H9 (cell line): ENCODE measurements around the gene SLC12A1. TPM values are rescaled to one million over a fixed set of nuclear protein-coding genes. Genes with fewer than 3 reads are reported as not detected.
A peak's percentile ranks its signal among the peaks of the same experiment; 100 is the strongest.

Source experiments
- DNase-seq: peaks from one replicate; pipeline ENCODE4 v3.0.0-alpha.2; 2017
- H2AFZ ChIP-seq: one replicate; pipeline ENCODE4 v1.6.1; 2013; ENCODE audit warnings: mild to moderate bottlenecking, low read length, control low read depth, moderate library complexity
- H2AK5ac ChIP-seq: 2 replicates; pipeline ENCODE4 v1.6.1; 2013; ENCODE audit warnings: low read length, control low read depth, mixed read lengths; ENCODE audit not compliant: insufficient read length
- H2BK120ac ChIP-seq: one replicate; pipeline ENCODE4 v1.6.1; 2013; ENCODE audit warnings: low read depth, mild to moderate bottlenecking, low read length, control low read depth, inconsistent platforms; ENCODE audit not compliant: poor library complexity, severe bottlenecking
- H2BK12ac ChIP-seq: 2 replicates; pipeline ENCODE4 v1.6.1; 2013; ENCODE audit warnings: low read length, control low read depth, mixed read lengths, low read depth; ENCODE audit not compliant: insufficient read length
- H2BK15ac ChIP-seq: 2 replicates; pipeline ENCODE4 v1.6.1; 2013; ENCODE audit warnings: low read depth, low read length, control low read depth
- H2BK20ac ChIP-seq: one replicate; pipeline ENCODE4 v1.6.1; 2013; ENCODE audit warnings: low read depth, mild to moderate bottlenecking, low read length, control low read depth, inconsistent platforms; ENCODE audit not compliant: poor library complexity, severe bottlenecking
- H2BK5ac ChIP-seq: 2 replicates; pipeline ENCODE4 v1.6.1; 2013; ENCODE audit warnings: low read length, control low read depth, mixed read lengths; ENCODE audit not compliant: insufficient read length
- H3K14ac ChIP-seq: 2 replicates; pipeline ENCODE4 v1.6.1; 2013; ENCODE audit warnings: low read length, control low read depth; ENCODE audit not compliant: insufficient read depth
- H3K18ac ChIP-seq: 2 replicates; pipeline ENCODE4 v1.6.1; 2013; ENCODE audit warnings: low read depth, mild to moderate bottlenecking, mixed read lengths, low read length, control low read depth; ENCODE audit not compliant: insufficient read length
- H3K23ac ChIP-seq: 2 replicates; pipeline ENCODE4 v1.6.1; 2013; ENCODE audit warnings: low read length, control low read depth, mixed read lengths, low read depth; ENCODE audit not compliant: insufficient read length
- H3K23me2 ChIP-seq: 2 replicates; pipeline ENCODE4 v1.6.1; 2013; ENCODE audit warnings: low read depth, mild to moderate bottlenecking, mixed read lengths, low read length, control low read depth; ENCODE audit not compliant: insufficient read length, poor library complexity, severe bottlenecking
- H3K27ac ChIP-seq: 2 replicates; pipeline ENCODE4 v1.5.1; 2013; ENCODE audit warnings: low read length, control low read depth, mixed read lengths, low read depth; ENCODE audit not compliant: insufficient read length
- H3K27me3 ChIP-seq: 2 replicates; pipeline ENCODE4 v1.6.1; 2013; ENCODE audit warnings: low read length, control low read depth, inconsistent platforms; ENCODE audit not compliant: insufficient read depth
- H3K4ac ChIP-seq: 2 replicates; pipeline ENCODE4 v1.6.1; 2013; ENCODE audit warnings: low read depth, mild to moderate bottlenecking, control low read depth, inconsistent platforms, low read length, moderate library complexity
- H3K4me1 ChIP-seq: 2 replicates; pipeline ENCODE4 v1.6.1; 2013; ENCODE audit warnings: low read length, control low read depth, inconsistent platforms; ENCODE audit not compliant: insufficient read depth
- H3K4me2 ChIP-seq: 2 replicates; pipeline ENCODE4 v1.6.1; 2013; ENCODE audit warnings: low read length, control low read depth, mixed read lengths; ENCODE audit not compliant: insufficient read length, insufficient read depth
- H3K56ac ChIP-seq: 2 replicates; pipeline ENCODE4 v1.6.1; 2013; ENCODE audit warnings: low read depth, mild to moderate bottlenecking, mixed read lengths, low read length, control low read depth; ENCODE audit not compliant: insufficient read length
- H3K79me1 ChIP-seq: 2 replicates; pipeline ENCODE4 v1.6.1; 2013; ENCODE audit warnings: low read depth, mild to moderate bottlenecking, moderate library complexity, low read length, control low read depth, inconsistent platforms; ENCODE audit not compliant: insufficient read depth, poor library complexity, severe bottlenecking
- H3K79me2 ChIP-seq: 2 replicates; pipeline ENCODE4 v1.6.1; 2013; ENCODE audit warnings: low read length, control low read depth, inconsistent platforms; ENCODE audit not compliant: insufficient read depth
- H3K9ac ChIP-seq: 2 replicates; pipeline ENCODE4 v1.6.1; 2013; ENCODE audit warnings: low read length, control low read depth, mixed read lengths; ENCODE audit not compliant: insufficient read length; ENCODE audit errors: extremely low read depth
- H3K9me3 ChIP-seq: one replicate; pipeline ENCODE4 v1.6.1; 2013; ENCODE audit warnings: low read depth, low read length, inconsistent platforms; ENCODE audit not compliant: control insufficient read depth
- H3T11ph ChIP-seq: one replicate; pipeline ENCODE4 v1.6.1; 2013; ENCODE audit warnings: mild to moderate bottlenecking, low read length, control low read depth, inconsistent platforms
- H4K20me1 ChIP-seq: one replicate; pipeline ENCODE4 v1.6.1; 2013; ENCODE audit not compliant: control insufficient read depth, insufficient read length, insufficient read depth
- H4K5ac ChIP-seq: 2 replicates; pipeline ENCODE4 v1.6.1; 2013; ENCODE audit warnings: low read depth, mild to moderate bottlenecking, mixed read lengths, low read length, control low read depth; ENCODE audit not compliant: insufficient read length
- H4K8ac ChIP-seq: replicated peaks from 2 replicates; pipeline ENCODE4 v1.6.1; 2013; ENCODE audit warnings: low read length, control low read depth, mixed read lengths, low read depth; ENCODE audit not compliant: insufficient read length
- H4K91ac ChIP-seq: 2 replicates; pipeline ENCODE4 v1.6.1; 2013; ENCODE audit warnings: low read depth, mild to moderate bottlenecking, moderate library complexity, mixed read lengths, low read length, control low read depth; ENCODE audit not compliant: insufficient read length
- H3K27ac Mint-ChIP-seq, 3 experiments: 2 replicates in 2 of 3; 3 replicates in 1 of 3; pipeline ENCODE4 v1.8.0; 2020 to 2021; ENCODE audit warnings: mixed read lengths in 3 of 3, mild to moderate bottlenecking in 1 of 3, moderate library complexity in 1 of 3
- H3K27me3 Mint-ChIP-seq: 2 replicates; pipeline ENCODE4 v1.8.0; 2021; ENCODE audit warnings: low read depth, mild to moderate bottlenecking, moderate library complexity, mixed read lengths
- H3K36me3 Mint-ChIP-seq, 3 experiments: 2 replicates in 2 of 3; 3 replicates in 1 of 3; pipeline ENCODE4 v1.8.0; 2020 to 2021; ENCODE audit warnings: low read depth in 3 of 3, mixed read lengths in 3 of 3; ENCODE audit not compliant: insufficient read depth in 1 of 3
- H3K4me1 Mint-ChIP-seq, 2 experiments: 2 replicates each; pipeline ENCODE4 v1.8.0; 2020; ENCODE audit warnings: mixed read lengths in 2 of 2
- H3K4me3 Mint-ChIP-seq, 2 experiments: 2 replicates in 1 of 2; 3 replicates in 1 of 2; pipeline ENCODE4 v1.8.0; 2020 to 2021; ENCODE audit warnings: mild to moderate bottlenecking in 2 of 2, mixed read lengths in 2 of 2, moderate library complexity in 1 of 2
- H3K9me3 Mint-ChIP-seq, 2 experiments: 2 replicates in 1 of 2; 3 replicates in 1 of 2; pipeline ENCODE4 v1.8.0; 2020; ENCODE audit warnings: mild to moderate bottlenecking in 2 of 2, mixed read lengths in 2 of 2, moderate library complexity in 1 of 2
- CTCF ChIP-seq: fragments of 200-600 bp; sonication (generic); conservative IDR thresholded peaks from 3 replicates; pipeline ENCODE4 v1.8.0; 2021; ENCODE audit warnings: antibody characterized with exemption, mild to moderate bottlenecking
- WGBS: extraction: QIAGEN DNeasy Blood & Tissue Kit; methylation state at CpG from one replicate; pipeline ENCODE4 v1.1.7; 2013; ENCODE audit warnings: missing lambda C conversion rate, low lambda C conversion rate, mixed read lengths; ENCODE audit not compliant: insufficient read length; ENCODE audit errors: extremely low coverage; 5-methylcytosine and 5-hydroxymethylcytosine counted together
- total RNA-seq: library from RNA; stranded (reverse); gene quantifications from 2 replicates; pipeline ENCODE4 v1.2.1, GENCODE V29; 2021

Gene SLC12A1
- total RNA-seq, 1 experiment from 2014 or later, result 0.07 TPM

- H2BK120ac ChIP-seq, result no peak overlapping the region
- no CpG with 5 or more reads among the region's 15 CpGs for WGBS
- no peaks in the 10 kb centered on the region for H3K79me2 ChIP-seq
- H2BK20ac ChIP-seq, result no peak overlapping the region
- no peak overlapping the region for H2BK5ac ChIP-seq
- peaks cover 11% of the 10 kb centered on the region for H3K23me2 ChIP-seq
- no peak overlapping the region for H3K14ac ChIP-seq
- H4K91ac ChIP-seq, result no peak overlapping the region
- H2AFZ ChIP-seq, result no peak overlapping the region
- DNase-seq, result peak; percentile 83
- Mint-ChIP-seq H3K9me3 (no peaks in the 10 kb centered on the region; a peak in 1 of 5 replicates), H3K4me3 (peak overlapping the region in 1 of 2 experiments; percentile 81; a peak in 4 of 5 replicates), H3K4me1 (peaks cover 12 to 16% of the 10 kb centered on the region in 2 experiments), H3K27ac (no peak overlapping the region; a peak in 1 of 7 replicates), H3K36me3 (no peaks in the 10 kb centered on the region), H3K27me3 (no peaks in the 10 kb centered on the region)
- no peaks in the 10 kb centered on the region for H3K9me3 ChIP-seq
- H4K8ac ChIP-seq, result no peak overlapping the region
- no peaks in the 10 kb centered on the region for H3K27me3 ChIP-seq
- H3K4me2 ChIP-seq, result peak overlapping the region; percentile 85
- no peak overlapping the region for H3K23ac ChIP-seq
- no peak overlapping the region for H3K9ac ChIP-seq
- no peak overlapping the region for H3K27ac ChIP-seq
- TF ChIP-seq CTCF, result no peak
- no peak overlapping the region for H4K5ac ChIP-seq
- no peaks in the 10 kb centered on the region for H3K79me1 ChIP-seq
- H2AK5ac ChIP-seq, result no peak overlapping the region
- no peak overlapping the region for H2BK15ac ChIP-seq
- H4K20me1 ChIP-seq, result no peaks in the 10 kb centered on the region
- no peak overlapping the region for H3K18ac ChIP-seq
- no peak overlapping the region for H3K4ac ChIP-seq
- no peak overlapping the region for H3K56ac ChIP-seq
- no peaks in the 10 kb centered on the region; the same call in 1 of the 2 replicates for H3K4me1 ChIP-seq
- no peak overlapping the region for H3T11ph ChIP-seq
- H2BK12ac ChIP-seq, result no peak overlapping the region
Observed at GRCh38 chr15:48190932-48191573, 15.0 kb upstream of the SLC12A1 start.
